ENCODE measurements around the gene RNU6-1.

Gene RNU6-1

GRCh38 chr15:67835297-67836133, 4.3 kb downstream of the RNU6-1 start:
- in situ Hi-C loops (cut with MboI; ENCODE audit: low sequenced_read_pairs), result loop anchor here (25.0 kb wide), 2 partner anchors 373 to 898 kb away; no protein-coding TSS in a partner anchor

DNA sequence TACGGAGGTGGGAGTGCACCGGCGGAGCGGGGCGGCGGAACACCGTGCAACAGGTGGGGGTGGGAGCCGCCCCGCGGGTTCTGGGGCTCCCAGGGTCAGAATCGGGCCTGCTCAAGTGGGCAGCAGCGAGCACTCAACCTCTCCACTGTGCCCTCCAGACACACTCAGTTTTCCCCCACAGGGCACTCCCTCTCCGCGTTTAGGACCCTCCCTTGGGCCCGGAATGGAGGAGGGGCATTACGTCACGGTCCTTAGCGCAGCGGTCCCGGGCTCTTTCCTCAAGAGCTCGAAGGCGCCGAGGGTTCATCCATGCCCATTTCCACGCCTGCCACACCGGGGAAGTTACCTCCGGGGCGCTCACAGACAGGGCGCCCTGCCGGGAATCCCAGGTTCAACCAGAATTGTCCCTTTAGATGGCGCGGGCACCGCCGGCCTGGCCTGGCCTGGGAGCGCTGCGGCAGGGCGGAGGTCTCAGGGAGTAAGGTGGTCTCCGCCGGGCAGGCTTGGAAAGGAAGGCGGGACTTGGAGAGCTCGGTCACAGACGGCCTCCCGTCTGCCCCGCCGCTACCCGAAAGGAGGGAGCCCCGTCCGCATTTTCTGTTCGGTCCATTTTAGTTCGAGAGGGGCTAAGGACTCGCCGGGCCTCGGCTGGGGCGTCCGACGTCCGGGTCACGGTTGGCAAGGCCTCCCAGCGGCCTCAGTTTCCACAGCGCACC, 5.1 kb downstream of the RNU6-1 start:
- in situ Hi-C loops (cut with MboI; ENCODE audit: low sequenced_read_pairs), result loop anchor here (25.0 kb wide), 2 partner anchors 372 to 897 kb away; no protein-coding TSS in a partner anchor

- in situ Hi-C loops (cut with MboI; ENCODE audit: low sequenced_read_pairs), result loop anchor here (25.0 kb wide), 2 partner anchors 372 to 897 kb away; no protein-coding TSS in a partner anchor
Observed at GRCh38 chr15:67833710-67834511, 5.9 kb downstream of the RNU6-1 start.

- in situ Hi-C loops (cut with MboI; ENCODE audit: low sequenced_read_pairs), result loop anchor here (25.0 kb wide), 2 partner anchors 371 to 896 kb away; no protein-coding TSS in a partner anchor
Observed at GRCh38 chr15:67832897-67833709, 6.7 kb downstream of the RNU6-1 start.

DNA sequence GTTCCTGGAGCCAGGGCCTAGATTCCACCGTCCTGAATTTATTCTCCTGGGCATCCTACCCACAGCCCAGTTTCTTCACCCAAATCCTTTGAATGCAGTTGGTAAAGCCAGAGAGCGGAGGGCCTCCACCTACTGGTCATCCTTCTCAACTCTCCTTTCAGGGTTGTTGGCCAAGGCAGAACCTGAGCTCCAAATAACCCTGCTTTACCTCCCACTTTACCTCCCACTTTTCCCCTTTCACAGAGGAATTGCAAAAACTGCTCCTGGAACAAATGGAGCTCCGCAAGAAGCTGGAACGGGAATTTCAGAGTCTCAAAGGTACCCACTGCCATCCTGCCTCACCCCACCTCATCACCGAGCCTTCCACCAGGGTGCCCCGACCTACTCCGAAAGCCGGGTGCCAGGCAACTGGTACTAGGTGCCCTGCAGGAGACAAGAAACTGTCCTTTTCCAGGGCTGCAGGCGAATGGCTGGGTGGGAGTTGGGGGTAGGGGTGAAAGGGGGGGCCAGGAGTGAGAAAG, 7.8 kb downstream of the RNU6-1 start:
- in situ Hi-C loops (cut with MboI; ENCODE audit: low sequenced_read_pairs), result loop anchor here (25.0 kb wide), 2 partner anchors 370 to 895 kb away; no protein-coding TSS in a partner anchor

DNA sequence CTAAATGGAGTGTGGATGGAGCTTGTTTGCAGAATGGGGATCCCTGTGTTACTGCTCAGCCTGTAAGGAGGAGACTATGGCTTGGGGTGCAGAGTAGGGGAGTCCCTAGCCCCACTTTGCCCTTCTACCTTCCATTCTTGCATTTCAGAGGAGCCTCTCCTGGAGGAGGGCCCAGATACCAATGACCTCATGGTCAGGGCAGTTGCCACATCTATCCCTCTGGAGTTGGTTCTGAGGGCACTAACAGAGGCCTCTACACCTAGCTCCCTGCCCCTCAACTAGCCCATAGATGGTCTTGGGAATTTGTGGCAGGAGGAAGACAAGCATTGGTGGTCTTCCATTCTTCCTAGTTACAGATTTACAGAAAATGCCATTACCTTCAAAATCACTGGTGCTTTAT, 8.5 kb downstream of the RNU6-1 start:
- in situ Hi-C loops (cut with MboI; ENCODE audit: low sequenced_read_pairs), result loop anchor here (25.0 kb wide), 2 partner anchors 369 to 894 kb away; no protein-coding TSS in a partner anchor

DNA sequence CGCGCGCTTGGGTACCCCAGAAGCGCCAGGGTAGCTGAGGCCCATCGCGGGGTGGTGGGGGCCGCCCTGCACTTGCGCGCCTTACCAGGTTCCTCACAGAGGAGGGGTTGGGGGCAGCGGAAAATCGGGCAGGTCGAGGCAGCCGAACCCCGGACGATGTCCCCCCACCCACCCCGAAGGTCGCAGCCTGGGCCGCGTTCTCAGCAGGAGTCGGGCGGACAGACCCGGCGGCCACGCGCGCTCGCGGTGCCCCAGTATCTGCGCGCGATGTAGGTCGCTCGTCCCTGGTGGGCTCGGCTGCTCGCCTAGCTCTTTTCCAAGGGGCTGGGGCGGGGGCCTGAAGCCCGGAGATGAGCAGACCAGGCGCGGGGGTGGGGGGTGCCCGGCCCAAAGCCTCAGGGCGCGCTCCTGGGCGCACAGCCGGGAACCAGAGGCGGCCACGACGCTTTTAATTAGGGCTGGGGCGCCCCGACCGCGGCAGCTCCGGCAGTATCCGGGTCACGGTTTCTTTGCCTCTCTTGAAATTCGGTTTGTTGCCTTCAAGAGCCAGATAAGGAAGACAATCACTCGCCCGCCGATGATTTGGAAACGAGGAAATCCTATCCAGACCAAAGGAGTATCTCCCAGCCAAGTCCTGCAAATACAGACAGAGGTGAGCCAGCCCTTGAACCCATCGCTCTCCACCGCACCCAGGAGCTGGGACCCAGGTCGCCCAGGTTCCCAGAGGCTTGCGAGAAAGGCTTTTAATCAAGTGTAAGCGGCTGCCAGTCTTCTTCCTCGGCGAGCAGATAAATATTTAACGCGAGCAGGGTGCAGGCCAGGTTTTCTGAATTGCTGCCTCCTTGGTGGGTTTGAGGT, 10.0 kb downstream of the RNU6-1 start:
- in situ Hi-C loops (cut with MboI; ENCODE audit: low sequenced_read_pairs), result loop anchor here (25.0 kb wide), 2 partner anchors 368 to 893 kb away; no protein-coding TSS in a partner anchor

DNA sequence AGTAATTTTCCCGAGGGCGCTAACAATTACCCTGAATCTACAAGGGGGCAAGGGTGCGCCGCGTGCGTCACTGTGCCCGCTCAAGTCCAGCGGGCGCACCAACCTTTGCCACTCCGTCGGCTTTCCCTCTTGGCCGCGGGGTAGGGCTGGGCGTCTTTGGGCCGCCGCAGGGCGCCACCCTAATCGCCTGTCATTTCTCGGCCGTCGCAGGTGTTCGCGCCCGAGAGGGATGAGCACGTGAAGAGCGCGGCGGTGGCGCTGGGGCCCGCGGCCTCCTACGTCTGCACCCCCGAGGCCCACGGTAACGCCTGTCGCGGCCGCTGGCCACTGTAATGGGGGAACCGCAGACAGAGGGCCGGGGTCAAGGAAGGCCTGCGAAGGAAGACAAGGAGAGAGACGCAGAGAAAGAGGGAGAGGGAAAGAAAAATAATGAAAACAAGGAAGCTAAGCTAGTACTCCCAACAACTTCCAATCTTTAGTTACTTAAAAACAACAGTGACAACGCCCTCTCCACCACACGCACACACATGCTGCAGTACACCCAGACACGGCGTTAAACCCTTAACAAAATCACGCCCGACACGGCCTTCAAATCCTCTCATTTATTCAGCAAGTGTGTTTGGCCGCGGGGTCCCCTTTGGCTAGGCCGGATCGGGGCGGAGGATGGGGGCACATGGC, 10.7 kb downstream of the RNU6-1 start:
- in situ Hi-C loops (cut with MboI; ENCODE audit: low sequenced_read_pairs), result loop anchor here (25.0 kb wide), 2 partner anchors 367 to 892 kb away; no protein-coding TSS in a partner anchor

DNA sequence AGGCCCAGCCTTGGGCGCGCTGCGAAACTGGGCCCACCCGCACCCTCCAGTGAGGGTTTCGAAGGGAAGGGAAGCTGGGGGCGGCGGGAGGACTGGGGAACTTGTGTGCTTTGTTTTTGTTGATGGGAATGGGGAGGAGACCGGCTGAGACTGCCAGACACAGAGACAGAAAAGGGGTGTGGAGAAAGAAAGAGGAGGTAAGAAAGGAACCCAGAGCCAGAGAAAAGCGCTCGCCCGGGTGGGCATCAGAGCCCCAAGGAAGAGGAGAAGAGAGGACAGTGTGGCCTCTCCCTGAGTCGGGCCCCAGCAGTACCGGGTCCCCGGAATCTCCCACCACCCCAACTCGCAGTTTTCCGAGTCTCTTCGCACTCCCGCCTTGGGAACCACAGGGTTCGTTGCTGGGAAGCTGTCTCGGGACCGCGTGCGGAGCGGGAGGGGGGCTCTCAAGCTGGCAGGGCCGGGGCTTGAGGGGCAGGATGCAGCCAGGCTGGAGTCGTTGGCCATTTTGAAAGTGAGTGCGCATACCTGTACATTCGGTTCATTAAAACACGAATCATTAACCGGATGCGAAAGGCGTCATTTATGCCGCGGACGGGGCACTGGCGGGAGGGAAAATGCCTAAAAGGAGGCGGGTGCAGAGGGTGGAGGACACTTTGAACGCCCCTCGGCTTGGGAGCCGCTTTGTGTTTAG, 11.4 kb downstream of the RNU6-1 start:
- in situ Hi-C loops (cut with MboI; ENCODE audit: low sequenced_read_pairs), result loop anchor here (25.0 kb wide), 2 partner anchors 366 to 891 kb away; no protein-coding TSS in a partner anchor

- in situ Hi-C loops (cut with MboI; ENCODE audit: low sequenced_read_pairs), result loop anchor here (25.0 kb wide), 2 partner anchors 365 to 890 kb away; no protein-coding TSS in a partner anchor
Observed at GRCh38 chr15:67827562-67828277, 12.1 kb downstream of the RNU6-1 start.

DNA sequence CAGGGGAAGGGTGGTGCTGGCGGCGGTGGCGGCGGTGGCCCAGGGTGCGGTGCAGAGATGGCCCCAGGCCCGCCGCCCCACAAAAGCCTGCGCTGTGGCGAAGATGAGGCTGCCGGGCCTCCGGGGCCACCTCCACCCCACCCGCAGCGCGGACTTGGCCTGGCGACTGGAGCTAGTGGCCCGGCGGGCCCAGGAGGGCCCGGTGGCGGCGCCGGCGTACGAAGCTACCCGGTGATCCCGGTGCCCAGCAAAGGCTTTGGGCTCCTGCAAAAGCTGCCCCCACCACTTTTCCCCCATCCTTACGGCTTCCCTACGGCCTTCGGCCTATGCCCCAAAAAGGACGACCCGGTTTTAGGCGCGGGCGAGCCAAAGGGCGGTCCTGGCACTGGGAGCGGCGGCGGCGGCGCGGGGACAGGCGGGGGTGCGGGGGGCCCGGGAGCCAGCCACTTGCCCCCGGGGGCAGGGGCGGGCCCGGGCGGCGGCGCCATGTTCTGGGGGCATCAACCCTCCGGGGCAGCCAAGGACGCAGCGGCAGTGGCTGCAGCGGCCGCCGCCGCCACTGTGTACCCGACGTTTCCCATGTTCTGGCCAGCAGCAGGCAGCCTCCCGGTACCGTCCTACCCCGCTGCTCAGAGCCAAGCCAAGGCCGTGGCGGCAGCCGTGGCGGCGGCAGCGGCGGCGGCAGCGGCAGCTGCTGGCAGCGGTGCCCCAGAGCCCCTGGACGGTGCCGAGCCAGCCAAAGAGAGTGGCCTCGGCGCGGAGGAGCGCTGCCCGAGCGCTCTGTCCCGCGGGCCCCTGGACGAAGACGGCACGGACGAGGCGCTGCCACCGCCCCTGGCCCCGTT, 12.9 kb downstream of the RNU6-1 start:
- in situ Hi-C loops (cut with MboI; ENCODE audit: low sequenced_read_pairs), result loop anchor here (25.0 kb wide), 2 partner anchors 365 to 890 kb away; no protein-coding TSS in a partner anchor

- in situ Hi-C loops (cut with MboI; ENCODE audit: low sequenced_read_pairs), result loop anchor here (25.0 kb wide), 2 partner anchors 364 to 889 kb away; no protein-coding TSS in a partner anchor
Observed at GRCh38 chr15:67825881-67826716, 13.7 kb downstream of the RNU6-1 start.

DNA sequence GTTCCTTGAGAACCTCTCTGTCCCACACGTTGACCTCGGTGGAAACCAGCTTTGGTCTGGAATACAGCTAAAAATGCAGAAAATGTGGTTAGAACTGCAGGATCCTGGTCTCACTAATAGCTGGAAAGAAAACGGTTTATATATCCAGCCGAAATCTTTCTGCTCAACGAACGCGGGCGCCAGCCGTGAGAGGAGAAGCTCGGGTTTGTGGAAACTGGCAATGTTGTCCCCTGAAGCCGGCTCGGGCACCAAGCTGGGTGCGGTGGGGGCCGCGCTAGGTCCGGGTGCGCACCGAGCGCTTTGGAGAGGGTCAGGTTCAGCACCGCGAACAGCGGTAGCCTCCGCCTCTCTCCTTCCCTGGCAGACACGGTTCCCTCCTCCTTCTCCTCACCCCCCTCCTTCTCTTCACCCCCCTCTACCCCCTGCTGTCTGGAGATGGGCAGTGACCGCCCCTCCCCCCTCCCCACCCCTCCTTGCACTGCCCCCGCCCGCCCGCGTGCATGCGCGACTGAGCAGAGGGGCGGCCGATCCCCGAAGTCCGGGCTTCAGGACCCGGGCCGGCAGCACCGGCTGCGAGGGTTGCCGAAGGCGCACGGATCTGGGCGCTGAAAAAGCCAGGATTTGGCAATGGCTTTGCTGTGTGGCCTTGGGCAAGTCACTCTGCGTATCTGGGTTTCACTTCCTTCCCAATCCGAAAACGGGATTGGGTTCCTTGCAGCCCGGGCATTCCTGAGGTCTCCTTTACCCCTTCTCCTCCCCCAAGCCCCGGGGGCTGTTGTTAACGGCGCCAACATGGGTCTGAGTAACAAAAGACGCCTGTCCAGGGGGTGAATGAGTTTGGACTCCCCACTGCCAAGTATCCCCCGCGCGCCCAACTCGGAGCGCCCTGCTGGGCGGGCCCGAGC, 14.6 kb downstream of the RNU6-1 start, which contains the start of gene SKOR1:
Gene SKOR1, plus strand, starts transcription at position 534 of the 905 bp plus-strand sequence. Its CDS starts 94 bp downstream, at position 628.
- in situ Hi-C loops (cut with MboI; ENCODE audit: low sequenced_read_pairs), result loop anchor here (25.0 kb wide), 2 partner anchors 363 to 888 kb away; no protein-coding TSS in a partner anchor

All from HL-60/S4 treated with retinoic acid at 250 ng/mL for 4 days and 3 days (cell line).